ENCODE measurements around the gene GNB3. TPM values are rescaled to one million over a fixed set of nuclear protein-coding genes. Genes with fewer than 3 reads are reported as not detected.

The GNB3 gene
- total and polyA plus RNA-seq, 2 of the 4 experiments (the other 2 are of a cell fraction) = 0.72 to 20.5 TPM

DNA sequence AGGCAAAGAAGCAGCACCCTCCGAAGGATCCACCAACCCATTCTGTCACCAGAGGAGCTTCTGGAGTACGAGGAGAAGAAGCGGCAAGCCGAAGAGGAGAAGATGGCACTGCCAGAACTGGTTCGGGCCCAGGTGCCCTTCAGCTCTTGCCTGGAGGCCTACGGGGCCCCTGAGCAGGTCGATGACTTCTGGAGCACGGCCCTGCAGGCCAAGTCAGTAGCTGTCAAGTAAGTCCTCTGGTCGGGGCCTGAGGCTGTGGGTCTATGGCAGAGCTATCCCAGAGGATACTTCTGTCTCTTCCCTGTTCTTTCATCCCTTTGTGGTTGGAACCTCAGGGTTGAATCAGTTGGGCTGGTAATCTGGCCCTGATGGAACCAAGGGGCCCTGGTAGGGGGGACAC, 20.7 kb downstream of the GNB3 start:
- ATAC-seq (ENCODE audit: low read depth) (no peak), DNase-seq (no peak)
- POLR2A ChIA-PET (ENCODE audit: unreplicated experiment) = interaction anchor here (0.6 kb wide), 1 partner anchor 472 kb away, joined by 6 read pairs; no protein-coding TSS in a partner anchor
- CTCF ChIA-PET = interaction anchor here (0.5 kb wide), 1 partner anchor 30 kb away, joined by 3 read pairs; no protein-coding TSS in a partner anchor
- Histone ChIP-seq H3K27ac (ENCODE audit: insufficient read depth, low read length) (no peak overlapping the region), H3K27me3 (ENCODE audit: control insufficient read depth, insufficient read depth, low read length) (no peaks in the 10 kb centered on the region), H3K79me1 (ENCODE audit: low read depth in 1 of 2, low read length in 2 of 2) (peaks cover 0 to 14% of the 10 kb centered on the region in 2 experiments; a peak in 3 of 4 replicates), H3K4me3 (ENCODE audit: insufficient read depth, low read depth, low read length) (no peak overlapping the region), H2BK5ac (ENCODE audit: low read depth, low read length, poor library complexity, severe bottlenecking) (no peak overlapping the region), H3K23ac (ENCODE audit: low read depth, low read length) (no peak overlapping the region), H2AFZ (replicated peaks; ENCODE audit: low read length, poor library complexity) (no peak overlapping the region), H2BK15ac (ENCODE audit: low read depth, low read length) (no peak overlapping the region), H4K5ac (ENCODE audit: low read depth, low read length) (no peak overlapping the region), H3K9me1 (ENCODE audit: insufficient read depth, low read length) (0 out of 2 replicates have a peak, but pooled peaks cover 3% of the 10 kb centered on the region), H3K14ac (replicated peaks; ENCODE audit: low read depth, low read length) (no peak overlapping the region), H2AK9ac (replicated peaks; ENCODE audit: low read depth, low read length, poor library complexity) (no peak overlapping the region), H2BK20ac (ENCODE audit: low read depth, low read length) (no peak overlapping the region), H2AK5ac (ENCODE audit: low read depth, low read length) (no peak overlapping the region), H3K4me1 (ENCODE audit: control insufficient read depth, insufficient read depth, low read length) (no peaks in the 10 kb centered on the region), H3K56ac (ENCODE audit: extremely low read depth, insufficient read depth, low read length) (no peak overlapping the region), H3K4me2 (ENCODE audit: low read depth, low read length) (no peak overlapping the region), H3K4ac (ENCODE audit: low read depth, low read length) (no peak overlapping the region), H4K8ac (ENCODE audit: low read depth in 2 of 2, low read length in 2 of 2) (no peak overlapping the region), H3K9me3 (ENCODE audit: control insufficient read depth, insufficient read depth, low read length) (no peaks in the 10 kb centered on the region), H4K91ac (ENCODE audit: insufficient read depth, low read depth, low read length) (no peak overlapping the region), H3K36me3 (ENCODE audit: control insufficient read depth, insufficient read depth, low read length) (peaks cover 77% of the 10 kb centered on the region), H2BK120ac (ENCODE audit: low read depth, low read length) (no peak overlapping the region), H3K18ac (ENCODE audit: low read depth, low read length) (no peak overlapping the region), H4K20me1 (ENCODE audit: insufficient read depth, low read length) (no peaks in the 10 kb centered on the region), H3K9ac (ENCODE audit: low read depth, low read length) (no peak overlapping the region)
- no TSS peak for BruUV-seq (replicated peaks)
- intact Hi-C loops (cut with micrococcal nuclease) (no loop called here), dilution Hi-C loops (cut with HindIII; ENCODE audit: low sequenced_read_pairs, unreplicated experiment) (no loop called here), in situ Hi-C loops (cut with MboI; ENCODE audit: low sequenced_read_pairs) (no loop called here)
- TF ChIP-seq RCOR1 (IDR thresholded peaks at IDR 0.05; ENCODE audit: insufficient replicate concordance, low read length) (no peak), MXI1 (IDR thresholded peaks at IDR 0.05; ENCODE audit: borderline replicate concordance, low read depth, low read length) (no peak), RAD21 (IDR thresholded peaks at IDR 0.05; ENCODE audit: low read length) (no peak), BHLHE40 (IDR thresholded peaks at IDR 0.05; ENCODE audit: low read depth, low read length) (no peak), SMC3 (IDR thresholded peaks at IDR 0.05; ENCODE audit: low read depth, low read length) (no peak), FOS (IDR thresholded peaks at IDR 0.05; ENCODE audit: low read depth, low read length) (no peak), MAZ (IDR thresholded peaks at IDR 0.05; ENCODE audit: borderline replicate concordance, low read depth, low read length) (no peak)
- TF ChIP-seq, protein P1, sequence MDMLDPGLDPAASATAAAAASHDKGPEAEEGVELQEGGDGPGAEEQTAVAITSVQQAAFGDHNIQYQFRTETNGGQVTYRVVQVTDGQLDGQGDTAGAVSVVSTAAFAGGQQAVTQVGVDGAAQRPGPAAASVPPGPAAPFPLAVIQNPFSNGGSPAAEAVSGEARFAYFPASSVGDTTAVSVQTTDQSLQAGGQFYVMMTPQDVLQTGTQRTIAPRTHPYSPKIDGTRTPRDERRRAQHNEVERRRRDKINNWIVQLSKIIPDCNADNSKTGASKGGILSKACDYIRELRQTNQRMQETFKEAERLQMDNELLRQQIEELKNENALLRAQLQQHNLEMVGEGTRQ (IDR thresholded peaks at IDR 0.05; ENCODE audit: low read depth, low read length) = no peak
- WGBS, 2 experiments (ENCODE audit: extremely low coverage in 2 of 2, insufficient read length in 1 of 2) = 98% methylated on average over 6 of the region's 9 CpGs; no CpG with 5 or more reads in 1 of the 2 experiments
